SK-N-SH treated with all-trans-retinoic acid at 6 μM for 48 hours (cell line): ENCODE data around the gene IGF2R.
A peak's percentile ranks its signal among the peaks of the same experiment; 100 is the strongest.
"Not testable (repeated sequence)": the region's sequence is repeated elsewhere in the genome, so short reads cannot be mapped to it uniquely, and the experiment has no call there.

Experiments used
- ATAC-seq: fragments of 200-7000 bp; cut with Tn5 transposase; 3 replicates; pipeline ENCODE4 v1.9.1; 2020; ENCODE audit warnings: mild to moderate bottlenecking, moderate library complexity
- BACH2 ChIP-seq: fragments of 250-450 bp; sonication (Bioruptor Pico); IDR thresholded peaks from 2 replicates; pipeline ENCODE4 v1.9.0; 2021; ENCODE audit warnings: mild to moderate bottlenecking, borderline replicate concordance
- CSDC2 ChIP-seq: fragments of 250-450 bp; sonication (Bioruptor Pico); IDR thresholded peaks from 2 replicates; pipeline ENCODE4 v1.5.0; 2020; ENCODE audit warnings: mild to moderate bottlenecking, moderate library complexity
- ESRRG ChIP-seq: fragments of 250-450 bp; sonication (Bioruptor Pico); IDR thresholded peaks from 2 replicates; pipeline ENCODE4 v1.6.1; 2021; ENCODE audit warnings: mild to moderate bottlenecking
- ISL1 ChIP-seq: fragments of 250-450 bp; sonication (Bioruptor Pico); IDR thresholded peaks from 2 replicates; pipeline ENCODE4 v2.1.2; 2022; ENCODE audit warnings: mild to moderate bottlenecking, moderate library complexity
- OSR1 ChIP-seq: fragments of 250-450 bp; sonication (Bioruptor Pico); IDR thresholded peaks from 2 replicates; pipeline ENCODE4 v1.8.0; 2022; ENCODE audit warnings: moderate library complexity, mild to moderate bottlenecking, inconsistent platforms
- POU6F1 ChIP-seq: fragments of 250-450 bp; sonication (Bioruptor Pico); IDR thresholded peaks from 2 replicates; pipeline ENCODE4 v1.8.0; 2021; ENCODE audit warnings: low read depth, mild to moderate bottlenecking, moderate library complexity, borderline replicate concordance
- SNAI2 ChIP-seq: fragments of 250-450 bp; sonication (Bioruptor Pico); IDR thresholded peaks from 2 replicates; pipeline ENCODE4 v1.5.0; 2020; ENCODE audit warnings: mild to moderate bottlenecking, moderate library complexity
- TCF4 ChIP-seq: fragments of 250-450 bp; sonication (Bioruptor Pico); IDR thresholded peaks from 2 replicates; pipeline ENCODE4 v1.8.0; 2021; ENCODE audit warnings: mild to moderate bottlenecking, moderate library complexity, borderline replicate concordance
- TOX ChIP-seq: fragments of 250-450 bp; sonication (Bioruptor Pico); IDR thresholded peaks from 2 replicates; pipeline ENCODE4 v1.8.0; 2021; ENCODE audit warnings: mild to moderate bottlenecking, moderate library complexity, borderline replicate concordance
- TSHZ2 ChIP-seq: fragments of 250-450 bp; sonication (Bioruptor Pico); IDR thresholded peaks from 2 replicates; pipeline ENCODE4 v1.5.0; 2020; ENCODE audit warnings: mild to moderate bottlenecking, moderate library complexity
- ZFP3 ChIP-seq: fragments of 250-450 bp; sonication (Bioruptor Pico); IDR thresholded peaks from 2 replicates; pipeline ENCODE4 v1.5.0; 2020; ENCODE audit warnings: mild to moderate bottlenecking, moderate library complexity
- ZFP30 ChIP-seq: fragments of 450-650 bp; formaldehyde crosslinking; IDR thresholded peaks from 2 replicates; pipeline ENCODE4 v1.5.0; 2022; ENCODE audit warnings: mild to moderate bottlenecking, moderate library complexity
- ZNF70 ChIP-seq: fragments of 450-650 bp; formaldehyde crosslinking; IDR thresholded peaks from 2 replicates; pipeline ENCODE4 v1.5.0; 2020; ENCODE audit warnings: mild to moderate bottlenecking, moderate library complexity
- ZNF8 ChIP-seq: fragments of 450-650 bp; formaldehyde crosslinking; IDR thresholded peaks from 2 replicates; pipeline ENCODE4 v1.5.0; 2020; ENCODE audit warnings: mild to moderate bottlenecking, moderate library complexity
- TF ChIP-seq, protein P1 (sequence below): fragments of 250-450 bp; sonication (Bioruptor Pico); IDR thresholded peaks from 2 replicates; pipeline ENCODE4 v1.5.1; 2021; ENCODE audit warnings: mild to moderate bottlenecking, moderate library complexity

The IGF2R gene

GRCh38 chr6:160138839-160139419, 170.0 kb downstream of the IGF2R start:
- TF ChIP-seq SNAI2 (CRISPR knock-in tag) (no peak), POU6F1 (CRISPR knock-in tag) (no peak), ZFP3 (CRISPR knock-in tag) (no peak), TCF4 (no peak), TOX (CRISPR knock-in tag) (no peak), CSDC2 (CRISPR knock-in tag) (no peak), ISL1 (CRISPR knock-in tag) (no peak), ESRRG (CRISPR knock-in tag) (no peak)
- ATAC-seq: no peak

GRCh38 chr6:160139420-160139851, 170.6 kb downstream of the IGF2R start:
- TF ChIP-seq BACH2 (CRISPR knock-in tag): no peak
- no peak for TF ChIP-seq TOX (CRISPR knock-in tag)
- ATAC-seq: peak; percentile 78

- ATAC-seq: not testable (repeated sequence)
Measured at GRCh38 chr6:160140493-160140892, 171.6 kb downstream of the IGF2R start.

DNA sequence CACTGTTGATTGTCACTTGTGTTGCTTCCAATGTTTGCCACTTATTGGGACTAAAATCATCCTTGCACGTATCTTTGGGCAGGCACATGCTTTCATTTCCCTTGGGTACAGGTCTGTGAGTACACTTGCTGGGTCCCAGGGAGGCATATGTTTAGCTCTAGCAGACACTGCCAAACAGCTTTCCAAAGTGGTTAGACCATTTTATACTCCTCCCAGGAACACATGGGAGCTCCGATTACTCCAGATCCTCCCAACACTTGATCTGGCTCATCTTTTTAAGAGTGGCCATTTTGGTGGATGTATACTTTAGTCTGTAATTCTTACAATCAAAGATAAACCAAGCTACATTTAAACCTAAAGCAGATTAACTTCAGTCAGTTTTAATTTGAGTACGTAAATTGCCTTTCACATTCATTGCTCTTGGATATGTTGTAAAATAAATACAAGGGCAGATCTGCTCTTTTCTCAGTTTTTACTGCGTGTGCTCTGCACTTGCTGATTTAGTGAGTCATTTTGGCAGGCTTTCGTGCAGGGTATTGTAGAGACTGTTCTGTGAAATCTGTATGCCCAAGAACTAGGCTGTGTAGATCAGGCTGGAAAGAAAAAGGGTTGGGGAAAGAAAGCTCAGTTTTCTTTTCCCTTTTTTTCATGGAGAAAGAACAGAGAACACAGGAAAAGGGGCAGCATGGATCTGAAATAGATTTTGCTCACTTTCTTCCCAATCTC, 172.3 kb downstream of the IGF2R start:
- peak; percentile 51 for ATAC-seq
- no peak for TF ChIP-seq ZNF70 (CRISPR knock-in tag)
- TF ChIP-seq ZNF8: no peak
- TF ChIP-seq, protein P1, sequence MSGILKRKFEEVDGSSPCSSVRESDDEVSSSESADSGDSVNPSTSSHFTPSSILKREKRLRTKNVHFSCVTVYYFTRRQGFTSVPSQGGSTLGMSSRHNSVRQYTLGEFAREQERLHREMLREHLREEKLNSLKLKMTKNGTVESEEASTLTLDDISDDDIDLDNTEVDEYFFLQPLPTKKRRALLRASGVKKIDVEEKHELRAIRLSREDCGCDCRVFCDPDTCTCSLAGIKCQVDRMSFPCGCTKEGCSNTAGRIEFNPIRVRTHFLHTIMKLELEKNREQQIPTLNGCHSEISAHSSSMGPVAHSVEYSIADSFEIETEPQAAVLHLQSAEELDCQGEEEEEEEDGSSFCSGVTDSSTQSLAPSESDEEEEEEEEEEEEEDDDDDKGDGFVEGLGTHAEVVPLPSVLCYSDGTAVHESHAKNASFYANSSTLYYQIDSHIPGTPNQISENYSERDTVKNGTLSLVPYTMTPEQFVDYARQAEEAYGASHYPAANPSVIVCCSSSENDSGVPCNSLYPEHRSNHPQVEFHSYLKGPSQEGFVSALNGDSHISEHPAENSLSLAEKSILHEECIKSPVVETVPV (CRISPR knock-in tag): no peak
- TF ChIP-seq POU6F1 (CRISPR knock-in tag): no peak
- TF ChIP-seq BACH2 (CRISPR knock-in tag): no peak
- no peak for TF ChIP-seq SNAI2 (CRISPR knock-in tag)

DNA sequence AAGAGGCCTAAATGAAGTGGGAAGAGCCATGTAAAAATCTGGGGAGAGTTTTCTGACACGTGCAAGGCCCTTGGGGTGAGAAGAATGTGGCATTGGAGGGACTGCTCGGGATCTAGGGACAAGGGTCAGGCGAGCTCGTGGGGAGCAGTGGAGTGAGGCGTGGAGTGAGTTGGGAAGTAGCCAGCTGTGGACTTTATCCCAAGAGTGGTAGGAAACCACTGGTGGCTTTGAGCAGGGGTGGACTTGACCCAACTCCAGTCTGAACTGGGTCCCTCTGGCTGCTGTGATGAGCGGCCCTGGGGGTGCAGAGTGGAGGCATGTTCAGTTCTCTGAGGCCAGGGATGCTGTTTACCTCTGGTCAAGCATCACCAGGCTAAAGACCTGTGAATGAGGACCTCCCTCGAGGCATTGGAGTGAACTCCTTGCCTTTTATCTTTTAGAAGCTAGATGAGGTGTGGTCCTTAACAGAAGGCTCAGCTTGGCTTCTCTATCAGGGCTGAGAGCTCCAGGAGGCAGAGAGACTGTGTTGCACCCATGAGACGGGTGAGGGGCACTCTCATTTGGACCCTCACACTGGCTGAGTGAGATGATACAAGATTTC, 173.3 kb downstream of the IGF2R start:
- TF ChIP-seq ZNF8 (no peak), ESRRG (CRISPR knock-in tag) (no peak), TCF4 (no peak), TOX (CRISPR knock-in tag) (no peak)

GRCh38 chr6:160146454-160147145, 177.7 kb downstream of the IGF2R start:
- ATAC-seq: no peak
- TF ChIP-seq BACH2 (CRISPR knock-in tag) (no peak), CSDC2 (CRISPR knock-in tag) (no peak), SNAI2 (CRISPR knock-in tag) (no peak), ISL1 (CRISPR knock-in tag) (no peak), ZFP30 (CRISPR knock-in tag) (no peak), ZNF8 (no peak), ESRRG (CRISPR knock-in tag) (no peak), TSHZ2 (CRISPR knock-in tag) (no peak), OSR1 (CRISPR knock-in tag) (no peak), TCF4 (no peak)
- TF ChIP-seq, protein P1 (CRISPR knock-in tag): no peak

More for the DNA sequence above, 173.3 kb downstream of the IGF2R start:
- no peak for ATAC-seq
